ENCODE measurements around the gene TUSC2. TPM values are rescaled to one million over a fixed set of nuclear protein-coding genes. Genes with fewer than 3 reads are reported as not detected.
A peak's percentile ranks its signal among the peaks of the same experiment; 100 is the strongest.

TUSC2 gene
- total and polyA plus RNA-seq, 2 experiments from 2014 or later = 30.0 to 45.6 TPM

DNA sequence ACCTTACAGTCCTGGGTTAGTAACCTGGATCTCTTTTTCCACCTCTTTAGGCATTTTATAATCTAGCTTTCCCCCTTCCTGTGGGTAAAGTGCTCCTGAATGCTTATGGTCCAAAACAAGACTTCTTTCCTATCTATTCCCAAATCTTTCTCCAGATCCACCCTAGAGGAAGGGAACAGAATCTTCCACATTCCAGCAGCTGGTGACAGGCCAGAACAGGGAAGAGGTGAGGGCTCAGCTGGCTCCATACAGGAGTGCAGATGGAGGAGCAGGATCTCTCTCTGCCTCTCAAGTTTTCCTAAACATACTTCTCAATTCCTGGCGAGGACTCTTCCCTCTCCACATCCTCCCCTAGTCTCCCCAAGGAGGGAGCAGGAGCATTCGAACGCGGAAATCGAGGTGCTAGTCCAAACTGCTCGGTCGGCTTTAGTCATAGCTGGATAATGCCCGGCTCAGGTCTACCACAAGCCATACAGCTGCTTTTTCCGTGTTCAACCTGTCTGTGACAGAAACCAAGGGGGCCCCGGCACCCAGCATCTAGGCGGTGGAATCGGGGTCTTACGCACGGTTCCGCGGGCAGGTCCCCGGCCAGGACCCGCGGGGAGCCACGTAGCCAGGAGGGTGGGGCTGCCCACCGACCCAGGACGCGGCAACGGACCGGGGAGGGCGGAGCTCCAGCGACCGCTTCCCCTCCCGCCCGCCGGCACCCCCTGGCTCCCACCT, 8.6 kb upstream of the TUSC2 start:
- no peaks in the 10 kb centered on the region for H3K36me3 ChIP-seq (replicated peaks; ENCODE audit: insufficient read depth, low read depth)
- no peaks in the 10 kb centered on the region for H3K9me3 ChIP-seq (ENCODE audit: low read depth)
- H3K27me3 ChIP-seq = peaks cover 22% of the 10 kb centered on the region
- DNase-seq (ENCODE audit: low spot score) = no peak
- TF ChIP-seq CTCF (IDR thresholded peaks at IDR 0.05; ENCODE audit: poor library complexity) = no peak
- no peak for TF ChIP-seq EZH2phosphoT487 (IDR thresholded peaks at IDR 0.05; ENCODE audit: low read depth, severe bottlenecking, unreplicated experiment)
- no peak for TF ChIP-seq EZH2 (IDR thresholded peaks at IDR 0.05; ENCODE audit: borderline replicate concordance)
- peaks cover 3% of the 10 kb centered on the region for H4K20me1 ChIP-seq (ENCODE audit: insufficient read depth, poor library complexity, severe bottlenecking)
- H3K27ac ChIP-seq = peak overlapping the region; percentile 92
- peak overlapping the region; percentile 63 for H3K4me3 ChIP-seq
- peaks cover 34% of the 10 kb centered on the region for H3K4me1 ChIP-seq (ENCODE audit: insufficient read depth)
- H3K4me2 ChIP-seq = peak overlapping the region; percentile 93
- H2AFZ ChIP-seq = peak overlapping the region; percentile 1
- WGBS (ENCODE audit: low lambda C conversion rate, missing lambda C conversion rate) = under 1% methylated on average over 22 of the region's 31 CpGs
- H3K79me2 ChIP-seq = peaks cover 47% of the 10 kb centered on the region
- no peaks in the 10 kb centered on the region for H3K9me2 ChIP-seq (replicated peaks; ENCODE audit: insufficient read depth)

DNA sequence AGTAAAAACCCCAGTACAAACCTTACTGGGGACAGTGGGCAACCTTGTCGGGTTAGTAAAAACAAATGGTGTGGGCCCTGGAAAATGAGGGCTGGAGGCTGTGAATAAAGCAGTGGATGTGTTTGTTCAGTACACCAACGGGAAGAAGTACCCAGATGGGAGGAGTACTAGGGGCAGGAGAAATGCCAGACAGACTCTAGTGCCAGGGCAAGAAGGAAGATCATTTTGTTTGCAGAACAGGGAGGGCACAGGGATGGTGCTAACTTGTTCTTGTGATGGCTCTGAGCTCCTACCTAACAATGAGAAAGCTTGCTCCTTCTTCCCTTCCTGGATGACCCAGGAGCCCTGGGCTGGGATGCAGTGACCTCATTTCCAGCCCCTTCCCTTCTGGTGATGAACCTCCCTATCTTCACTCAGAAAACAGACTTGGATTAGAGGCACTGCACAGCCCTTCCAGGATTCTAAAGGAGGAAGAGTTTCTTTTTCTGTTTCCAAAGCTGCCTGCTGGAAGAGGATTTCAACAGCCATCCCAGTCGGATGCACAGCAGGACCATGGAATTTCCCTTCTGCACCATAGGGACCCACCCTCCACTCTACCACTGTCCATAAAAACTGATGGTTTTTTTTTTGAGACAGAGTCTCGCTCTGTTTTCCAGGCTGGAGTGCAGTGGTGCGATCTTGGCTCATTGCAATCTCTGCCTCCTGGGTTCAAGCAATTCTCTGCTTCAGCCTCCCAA, 6.5 kb upstream of the TUSC2 start:
- peak overlapping the region; percentile 92 for H3K27ac ChIP-seq
- peaks cover 24% of the 10 kb centered on the region for H3K4me1 ChIP-seq (ENCODE audit: insufficient read depth)
- DNase-seq (ENCODE audit: low spot score) = no peak

DNA sequence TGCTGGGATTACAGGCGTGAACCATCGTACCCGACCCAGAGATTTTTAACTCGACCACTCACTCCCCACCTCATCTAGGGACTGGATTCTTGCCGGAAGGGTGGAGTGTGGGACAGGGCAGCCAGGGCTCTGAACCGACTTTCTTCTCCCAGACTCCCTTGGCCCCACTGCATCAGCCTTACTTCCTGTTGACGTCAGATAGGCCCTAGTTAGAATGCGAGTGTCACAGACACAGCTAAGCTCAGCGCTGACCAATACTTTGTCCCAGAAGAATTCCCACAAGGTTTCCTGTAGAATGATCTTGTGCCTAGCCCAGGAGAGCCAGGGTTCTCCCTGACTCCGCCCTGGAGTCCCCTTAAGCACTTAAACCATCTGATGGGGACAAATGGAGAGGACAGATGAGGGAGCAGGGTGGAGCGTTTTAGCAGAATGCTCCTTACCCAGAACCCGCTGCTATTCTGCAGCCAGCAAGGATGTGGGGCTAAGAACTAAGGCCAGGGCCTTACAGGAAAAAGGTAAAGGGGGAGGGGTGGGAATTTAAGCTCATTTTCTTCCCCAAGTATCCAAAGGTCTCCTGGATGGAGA, 5.8 kb upstream of the TUSC2 start:
- peaks cover 24% of the 10 kb centered on the region for H3K4me1 ChIP-seq (ENCODE audit: insufficient read depth)
- no peaks in the 10 kb centered on the region for H3K27me3 ChIP-seq
- H3K36me3 ChIP-seq (replicated peaks; ENCODE audit: insufficient read depth, low read depth) = no peaks in the 10 kb centered on the region
- H2AFZ ChIP-seq = no peak overlapping the region
- WGBS (ENCODE audit: low lambda C conversion rate, missing lambda C conversion rate) = 88% methylated on average over 12 of the region's 12 CpGs
- H3K9me2 ChIP-seq (replicated peaks; ENCODE audit: insufficient read depth) = no peaks in the 10 kb centered on the region
- H4K20me1 ChIP-seq (ENCODE audit: insufficient read depth, poor library complexity, severe bottlenecking) = peaks cover 3% of the 10 kb centered on the region
- no peaks in the 10 kb centered on the region for H3K9me3 ChIP-seq (ENCODE audit: low read depth)
- peak overlapping the region; percentile 93 for H3K4me2 ChIP-seq
- no peak overlapping the region for H3K27ac ChIP-seq
- H3K79me2 ChIP-seq = peaks cover 47% of the 10 kb centered on the region
- no peak overlapping the region for H3K4me3 ChIP-seq
- DNase-seq (ENCODE audit: low spot score) = no peak
- no peak for TF ChIP-seq EZH2phosphoT487 (IDR thresholded peaks at IDR 0.05; ENCODE audit: low read depth, severe bottlenecking, unreplicated experiment)
- TF ChIP-seq EZH2 (IDR thresholded peaks at IDR 0.05; ENCODE audit: borderline replicate concordance) = no peak
- TF ChIP-seq CTCF (IDR thresholded peaks at IDR 0.05; ENCODE audit: poor library complexity) = no peak

More for the DNA sequence above, 6.5 kb upstream of the TUSC2 start:
- peak overlapping the region; percentile 93 for H3K4me2 ChIP-seq
- WGBS (ENCODE audit: low lambda C conversion rate, missing lambda C conversion rate) = 85% methylated on average over 5 of the region's 5 CpGs
- H3K79me2 ChIP-seq = peaks cover 47% of the 10 kb centered on the region
- H3K9me2 ChIP-seq (replicated peaks; ENCODE audit: insufficient read depth) = no peaks in the 10 kb centered on the region
- H2AFZ ChIP-seq = no peak overlapping the region
- H4K20me1 ChIP-seq (ENCODE audit: insufficient read depth, poor library complexity, severe bottlenecking) = peaks cover 3% of the 10 kb centered on the region
- H3K27me3 ChIP-seq = peaks cover under 1% of the 10 kb centered on the region
- H3K36me3 ChIP-seq (replicated peaks; ENCODE audit: insufficient read depth, low read depth) = no peaks in the 10 kb centered on the region
- H3K4me3 ChIP-seq = no peak overlapping the region
- no peaks in the 10 kb centered on the region for H3K9me3 ChIP-seq (ENCODE audit: low read depth)
- no peak for TF ChIP-seq EZH2 (IDR thresholded peaks at IDR 0.05; ENCODE audit: borderline replicate concordance)
- no peak for TF ChIP-seq EZH2phosphoT487 (IDR thresholded peaks at IDR 0.05; ENCODE audit: low read depth, severe bottlenecking, unreplicated experiment)
- no peak for TF ChIP-seq CTCF (IDR thresholded peaks at IDR 0.05; ENCODE audit: poor library complexity)

Measured in hepatocyte (in vitro differentiated cells).